Mammary microvascular endothelial cell (primary cell): Measurements from ENCODE around the gene KLHDC8B. TPM values are rescaled to one million over a fixed set of nuclear protein-coding genes. Genes with fewer than 3 reads are reported as not detected.

Source experiments
- total RNA-seq: library from RNA; depleted of rRNA; stranded (reverse); fragments of >200 nt; gene quantifications from 2 replicates; pipeline ENCODE4 v1.2.3, GENCODE V29; 2015

The KLHDC8B gene
- 23.0 and 29.8 TPM in 2 replicates for total RNA-seq

GRCh38 chr3:49171119-49171774 is at the start of gene KLHDC8B:
TSS of gene KLHDC8B (plus strand) at chr3:49171598. CDS start at chr3:49172770, 1,172 bp downstream.

GRCh38 chr3:49132437-49133225 is 38.8 kb upstream of the KLHDC8B start, which contains the start of gene LAMB2:
TSS of gene LAMB2 (minus strand) at chr3:49133050. CDS start at chr3:49132867, 183 bp downstream.

DNA sequence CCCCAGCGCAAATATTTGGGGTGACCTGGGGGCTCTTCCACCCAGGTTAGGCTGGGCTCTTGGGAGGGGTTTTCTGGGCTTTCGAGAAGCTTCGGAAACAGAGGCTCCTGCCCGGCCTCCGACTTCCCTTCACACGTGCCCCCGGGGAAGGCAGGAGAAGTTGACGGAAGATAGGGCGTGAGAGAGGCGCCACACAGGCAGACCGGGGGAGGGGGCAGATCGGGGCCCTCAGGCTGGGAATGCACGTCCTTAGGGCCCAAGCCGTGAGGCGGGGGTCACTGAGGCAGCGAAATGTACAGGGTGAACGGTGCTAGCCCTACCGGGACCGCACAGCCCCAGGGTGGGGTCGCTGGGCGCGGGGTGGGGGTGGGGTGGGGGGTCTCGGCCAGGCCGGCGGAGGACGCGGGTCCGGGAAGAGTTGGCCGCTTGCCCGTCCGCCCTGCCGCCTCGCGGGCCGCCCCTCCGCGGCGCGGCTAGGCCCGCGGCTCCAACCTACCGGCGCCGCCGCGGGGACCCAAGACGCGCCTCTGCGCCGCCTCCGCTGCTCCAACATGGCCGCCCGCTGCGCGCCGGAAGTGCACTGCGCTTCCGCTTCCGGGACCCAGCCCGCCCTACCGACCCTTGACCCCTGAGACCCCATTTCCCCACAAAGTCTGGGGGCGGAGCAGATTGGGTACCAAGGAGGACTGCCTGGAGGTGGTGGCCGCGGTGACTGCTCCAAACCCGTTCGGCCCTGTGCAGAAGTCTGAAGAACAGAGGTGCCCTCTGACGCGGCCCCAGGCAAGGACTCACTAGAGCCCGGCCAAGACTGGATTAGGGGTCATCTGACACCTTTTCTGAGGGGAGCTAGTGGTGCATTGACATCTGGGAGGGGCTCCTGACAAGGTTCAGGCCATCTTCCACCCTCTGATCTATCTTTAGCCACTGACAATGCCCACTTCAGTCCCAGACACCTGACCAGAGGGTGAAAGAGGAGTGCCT is 5.3 kb upstream of the KLHDC8B start, which contains the start of gene CCDC71:
Gene CCDC71 (minus strand): TSS at position 561 of the 981 bp plus-strand sequence. CDS start 2,123 bp downstream, outside the sequence.

Other genes starting within 250 kb of the KLHDC8B start
- 15.7 and 16.0 TPM in 2 replicates for gene P4HTM, start 181.4 kb upstream of the KLHDC8B start, total RNA-seq
- 81.6 and 87.9 TPM in 2 replicates for gene WDR6, start 164.2 kb upstream of the KLHDC8B start, total RNA-seq
- gene DALRD3, start 153.0 kb upstream of the KLHDC8B start, total RNA-seq: 40.8 and 44.2 TPM in 2 replicates
- 134 and 158 TPM in 2 replicates for gene NDUFAF3, start 149.5 kb upstream of the KLHDC8B start, total RNA-seq
- gene IMPDH2, start 142.2 kb upstream of the KLHDC8B start, total RNA-seq: 197 and 214 TPM in 2 replicates
- 60.2 and 79.0 TPM in 2 replicates for gene QRICH1, start 77.5 kb upstream of the KLHDC8B start, total RNA-seq
- gene QARS1, start 66.8 kb upstream of the KLHDC8B start, total RNA-seq: 226 and 239 TPM in 2 replicates
- 29.2 and 31.3 TPM in 2 replicates for gene USP19, start 50.8 kb upstream of the KLHDC8B start, total RNA-seq
- gene LAMB2, start 38.5 kb upstream of the KLHDC8B start, total RNA-seq: 338 and 396 TPM in 2 replicates
- gene CCDC71, start 5.3 kb upstream of the KLHDC8B start, total RNA-seq: 25.3 and 31.4 TPM in 2 replicates
- gene C3orf62, start 105.6 kb downstream of the KLHDC8B start, total RNA-seq: 0.80 and 6.3 TPM in 2 replicates
- gene USP4, start 168.5 kb downstream of the KLHDC8B start, total RNA-seq: 10.6 and 11.8 TPM in 2 replicates
- 1,104 and 1,196 TPM in 2 replicates for gene GPX1, start 186.8 kb downstream of the KLHDC8B start, total RNA-seq
- 580 and 638 TPM in 2 replicates for gene RHOA, start 240.4 kb downstream of the KLHDC8B start, total RNA-seq
- 21.0 and 25.0 TPM in 2 replicates for gene TCTA, start 240.8 kb downstream of the KLHDC8B start, total RNA-seq